ENCODE measurements around the gene RASSF5.

DNA sequence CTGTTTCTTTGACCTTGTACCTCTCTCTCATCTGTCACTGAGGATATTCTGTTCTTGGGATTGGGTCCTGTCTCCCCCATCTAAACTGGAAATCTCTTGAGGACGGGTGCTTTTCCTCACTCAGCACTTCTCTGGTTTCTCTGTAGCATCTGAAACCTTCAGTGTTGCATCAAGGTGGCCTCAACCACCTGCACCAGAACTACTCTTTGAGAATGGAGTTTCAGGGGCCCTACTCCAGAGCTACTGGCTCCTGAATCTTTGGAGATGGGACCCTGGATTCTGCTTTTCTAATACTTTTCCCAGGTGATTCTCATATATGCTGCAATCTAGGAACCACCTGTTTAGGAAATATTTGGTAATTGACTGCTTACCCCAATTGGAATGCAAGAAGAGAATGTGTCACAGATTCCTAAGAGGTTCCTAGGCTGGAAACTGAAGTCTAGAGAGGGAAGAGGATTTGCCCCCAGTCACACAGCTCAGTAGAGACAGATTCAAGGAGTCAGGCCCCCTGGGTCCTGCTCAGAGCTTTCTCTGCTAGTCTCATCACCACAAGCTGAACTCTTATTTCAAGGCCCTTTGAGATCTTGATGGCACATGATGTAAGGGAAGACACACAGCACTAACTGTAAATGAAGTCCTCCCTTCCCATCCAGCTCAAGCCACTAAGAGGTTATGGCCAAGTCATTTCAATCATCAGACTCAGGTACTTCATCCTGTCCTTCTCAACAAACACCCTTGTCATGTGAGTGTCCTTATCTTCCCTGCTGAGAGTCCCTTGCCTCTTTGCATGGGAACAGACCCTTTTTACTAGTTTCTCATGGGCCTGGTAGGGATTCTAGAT, 56.3 kb downstream of the RASSF5 start:
- TF ChIP-seq POLR2AphosphoS5 (IDR thresholded peaks at IDR 0.05; ENCODE audit: low read depth, low read length) (no peak), EZH2phosphoT487 (IDR thresholded peaks at IDR 0.05; ENCODE audit: borderline replicate concordance, low read depth) (no peak), GABPA (IDR thresholded peaks at IDR 0.05; ENCODE audit: low read depth) (no peak), ZBTB33 (IDR thresholded peaks at IDR 0.05; ENCODE audit: borderline replicate concordance, low read depth) (no peak), TEAD4 (IDR thresholded peaks at IDR 0.05; ENCODE audit: borderline replicate concordance, insufficient read depth) (no peak), RAD21 (IDR thresholded peaks at IDR 0.05; ENCODE audit: low read length) (no peak), EP300 (IDR thresholded peaks at IDR 0.05; ENCODE audit: borderline replicate concordance in 1 of 2, low read depth in 1 of 2, low read length in 1 of 2) (no peak), RCOR1 (IDR thresholded peaks at IDR 0.05; ENCODE audit: low read length) (no peak), RFX5 (IDR thresholded peaks at IDR 0.05; ENCODE audit: low read length) (no peak)
- TF ChIP-seq, protein P1, sequence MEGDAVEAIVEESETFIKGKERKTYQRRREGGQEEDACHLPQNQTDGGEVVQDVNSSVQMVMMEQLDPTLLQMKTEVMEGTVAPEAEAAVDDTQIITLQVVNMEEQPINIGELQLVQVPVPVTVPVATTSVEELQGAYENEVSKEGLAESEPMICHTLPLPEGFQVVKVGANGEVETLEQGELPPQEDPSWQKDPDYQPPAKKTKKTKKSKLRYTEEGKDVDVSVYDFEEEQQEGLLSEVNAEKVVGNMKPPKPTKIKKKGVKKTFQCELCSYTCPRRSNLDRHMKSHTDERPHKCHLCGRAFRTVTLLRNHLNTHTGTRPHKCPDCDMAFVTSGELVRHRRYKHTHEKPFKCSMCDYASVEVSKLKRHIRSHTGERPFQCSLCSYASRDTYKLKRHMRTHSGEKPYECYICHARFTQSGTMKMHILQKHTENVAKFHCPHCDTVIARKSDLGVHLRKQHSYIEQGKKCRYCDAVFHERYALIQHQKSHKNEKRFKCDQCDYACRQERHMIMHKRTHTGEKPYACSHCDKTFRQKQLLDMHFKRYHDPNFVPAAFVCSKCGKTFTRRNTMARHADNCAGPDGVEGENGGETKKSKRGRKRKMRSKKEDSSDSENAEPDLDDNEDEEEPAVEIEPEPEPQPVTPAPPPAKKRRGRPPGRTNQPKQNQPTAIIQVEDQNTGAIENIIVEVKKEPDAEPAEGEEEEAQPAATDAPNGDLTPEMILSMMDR (IDR thresholded peaks at IDR 0.05): no peak
- TF ChIP-seq, protein P2, sequence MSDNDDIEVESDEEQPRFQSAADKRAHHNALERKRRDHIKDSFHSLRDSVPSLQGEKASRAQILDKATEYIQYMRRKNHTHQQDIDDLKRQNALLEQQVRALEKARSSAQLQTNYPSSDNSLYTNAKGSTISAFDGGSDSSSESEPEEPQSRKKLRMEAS (IDR thresholded peaks at IDR 0.05; ENCODE audit: low read depth): no peak
- TF ChIP-seq, protein P3, sequence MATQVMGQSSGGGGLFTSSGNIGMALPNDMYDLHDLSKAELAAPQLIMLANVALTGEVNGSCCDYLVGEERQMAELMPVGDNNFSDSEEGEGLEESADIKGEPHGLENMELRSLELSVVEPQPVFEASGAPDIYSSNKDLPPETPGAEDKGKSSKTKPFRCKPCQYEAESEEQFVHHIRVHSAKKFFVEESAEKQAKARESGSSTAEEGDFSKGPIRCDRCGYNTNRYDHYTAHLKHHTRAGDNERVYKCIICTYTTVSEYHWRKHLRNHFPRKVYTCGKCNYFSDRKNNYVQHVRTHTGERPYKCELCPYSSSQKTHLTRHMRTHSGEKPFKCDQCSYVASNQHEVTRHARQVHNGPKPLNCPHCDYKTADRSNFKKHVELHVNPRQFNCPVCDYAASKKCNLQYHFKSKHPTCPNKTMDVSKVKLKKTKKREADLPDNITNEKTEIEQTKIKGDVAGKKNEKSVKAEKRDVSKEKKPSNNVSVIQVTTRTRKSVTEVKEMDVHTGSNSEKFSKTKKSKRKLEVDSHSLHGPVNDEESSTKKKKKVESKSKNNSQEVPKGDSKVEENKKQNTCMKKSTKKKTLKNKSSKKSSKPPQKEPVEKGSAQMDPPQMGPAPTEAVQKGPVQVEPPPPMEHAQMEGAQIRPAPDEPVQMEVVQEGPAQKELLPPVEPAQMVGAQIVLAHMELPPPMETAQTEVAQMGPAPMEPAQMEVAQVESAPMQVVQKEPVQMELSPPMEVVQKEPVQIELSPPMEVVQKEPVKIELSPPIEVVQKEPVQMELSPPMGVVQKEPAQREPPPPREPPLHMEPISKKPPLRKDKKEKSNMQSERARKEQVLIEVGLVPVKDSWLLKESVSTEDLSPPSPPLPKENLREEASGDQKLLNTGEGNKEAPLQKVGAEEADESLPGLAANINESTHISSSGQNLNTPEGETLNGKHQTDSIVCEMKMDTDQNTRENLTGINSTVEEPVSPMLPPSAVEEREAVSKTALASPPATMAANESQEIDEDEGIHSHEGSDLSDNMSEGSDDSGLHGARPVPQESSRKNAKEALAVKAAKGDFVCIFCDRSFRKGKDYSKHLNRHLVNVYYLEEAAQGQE (IDR thresholded peaks at IDR 0.05; ENCODE audit: low read depth, low read length): no peak
